Measurements from ENCODE around the gene ICE2.

ICE2 gene, protein sequence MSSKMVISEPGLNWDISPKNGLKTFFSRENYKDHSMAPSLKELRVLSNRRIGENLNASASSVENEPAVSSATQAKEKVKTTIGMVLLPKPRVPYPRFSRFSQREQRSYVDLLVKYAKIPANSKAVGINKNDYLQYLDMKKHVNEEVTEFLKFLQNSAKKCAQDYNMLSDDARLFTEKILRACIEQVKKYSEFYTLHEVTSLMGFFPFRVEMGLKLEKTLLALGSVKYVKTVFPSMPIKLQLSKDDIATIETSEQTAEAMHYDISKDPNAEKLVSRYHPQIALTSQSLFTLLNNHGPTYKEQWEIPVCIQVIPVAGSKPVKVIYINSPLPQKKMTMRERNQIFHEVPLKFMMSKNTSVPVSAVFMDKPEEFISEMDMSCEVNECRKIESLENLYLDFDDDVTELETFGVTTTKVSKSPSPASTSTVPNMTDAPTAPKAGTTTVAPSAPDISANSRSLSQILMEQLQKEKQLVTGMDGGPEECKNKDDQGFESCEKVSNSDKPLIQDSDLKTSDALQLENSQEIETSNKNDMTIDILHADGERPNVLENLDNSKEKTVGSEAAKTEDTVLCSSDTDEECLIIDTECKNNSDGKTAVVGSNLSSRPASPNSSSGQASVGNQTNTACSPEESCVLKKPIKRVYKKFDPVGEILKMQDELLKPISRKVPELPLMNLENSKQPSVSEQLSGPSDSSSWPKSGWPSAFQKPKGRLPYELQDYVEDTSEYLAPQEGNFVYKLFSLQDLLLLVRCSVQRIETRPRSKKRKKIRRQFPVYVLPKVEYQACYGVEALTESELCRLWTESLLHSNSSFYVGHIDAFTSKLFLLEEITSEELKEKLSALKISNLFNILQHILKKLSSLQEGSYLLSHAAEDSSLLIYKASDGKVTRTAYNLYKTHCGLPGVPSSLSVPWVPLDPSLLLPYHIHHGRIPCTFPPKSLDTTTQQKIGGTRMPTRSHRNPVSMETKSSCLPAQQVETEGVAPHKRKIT

DNA sequence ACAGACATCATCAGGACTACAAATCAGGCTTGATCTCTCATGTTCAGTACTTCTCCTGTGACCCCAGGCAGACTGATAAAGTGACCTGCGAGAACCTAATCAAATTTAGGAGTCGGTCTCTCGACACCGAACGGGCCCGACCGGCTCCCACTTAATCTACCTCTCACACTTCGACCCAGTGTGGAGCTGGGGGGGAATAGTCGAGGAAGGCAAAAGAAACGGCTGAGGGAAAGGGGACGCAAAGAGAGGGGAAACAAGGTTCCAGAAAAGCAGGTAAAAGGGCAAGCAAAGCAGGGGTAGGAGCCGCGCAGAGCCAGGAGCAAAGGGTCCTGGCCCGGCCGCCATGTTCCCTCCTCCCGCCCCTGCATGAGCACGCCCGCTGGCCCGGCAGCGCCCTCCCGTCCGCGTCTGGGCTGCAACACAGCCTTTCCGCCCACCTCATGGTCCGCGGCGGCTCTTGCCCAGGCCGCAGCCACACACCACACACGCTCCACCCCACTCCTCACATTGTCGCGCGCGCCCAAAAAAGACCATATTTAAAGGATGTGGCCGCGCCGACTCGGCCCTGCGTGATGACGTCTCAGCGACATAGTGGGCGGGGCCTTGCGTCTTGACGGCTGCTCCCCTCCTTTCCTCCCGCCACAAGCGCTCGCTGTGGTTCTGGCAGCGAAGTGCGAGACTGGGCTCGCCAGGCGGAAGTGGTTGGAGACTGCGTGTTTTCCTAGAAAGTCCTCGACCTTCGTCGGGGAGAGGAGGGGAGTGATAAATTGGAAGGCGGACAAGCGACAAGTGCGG is at the start of gene ICE2:
Gene ICE2, minus strand, starts transcription at position 577 of the 795 bp plus-strand sequence. CDS start 1,165 bp downstream, outside the sequence.
- peak; percentile 91 to 93 for DNase-seq (ENCODE audit: low read depth in 2 of 2)

DNA sequence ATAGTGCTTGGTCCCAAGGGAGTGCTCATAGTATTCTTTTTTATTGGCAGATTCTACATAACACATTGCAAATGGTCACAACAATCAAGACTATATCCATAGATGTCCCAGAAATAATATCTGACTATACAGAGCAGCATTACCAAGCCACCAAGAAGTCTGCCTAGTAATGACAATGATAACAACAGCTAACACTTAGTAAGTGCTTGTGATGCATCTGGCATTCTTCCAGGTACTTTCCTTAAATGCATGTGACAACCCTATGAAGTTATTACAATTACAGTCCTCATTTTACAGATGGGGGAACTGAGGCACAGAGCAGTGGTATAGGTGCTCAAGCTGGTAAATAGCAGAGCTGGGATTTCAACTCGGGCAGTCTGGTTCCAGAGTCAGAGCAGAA is 49.6 kb upstream of the ICE2 start:
- DNase-seq (ENCODE audit: low read depth in 2 of 2): no peak

DNA sequence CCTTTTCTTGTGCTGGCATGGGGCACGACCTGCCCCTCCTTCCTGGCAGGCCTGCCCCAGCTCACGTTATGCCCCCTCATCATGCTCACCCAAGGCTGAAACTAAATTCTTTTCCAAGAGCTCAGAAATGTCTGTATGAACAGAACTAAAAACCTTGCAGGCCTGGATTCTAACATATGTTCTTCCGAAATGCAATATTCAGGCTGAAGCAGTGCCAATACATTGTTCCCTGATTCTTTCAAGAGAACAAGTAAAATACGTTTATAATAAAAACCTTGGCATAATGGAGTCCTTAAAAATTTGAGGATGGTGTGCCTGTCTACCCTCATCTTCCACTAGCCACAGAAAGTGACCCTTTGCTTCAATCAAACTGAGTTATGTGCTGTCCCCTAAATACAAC is 48.5 kb upstream of the ICE2 start:
- no peak for DNase-seq (ENCODE audit: low read depth in 2 of 2)

DNA sequence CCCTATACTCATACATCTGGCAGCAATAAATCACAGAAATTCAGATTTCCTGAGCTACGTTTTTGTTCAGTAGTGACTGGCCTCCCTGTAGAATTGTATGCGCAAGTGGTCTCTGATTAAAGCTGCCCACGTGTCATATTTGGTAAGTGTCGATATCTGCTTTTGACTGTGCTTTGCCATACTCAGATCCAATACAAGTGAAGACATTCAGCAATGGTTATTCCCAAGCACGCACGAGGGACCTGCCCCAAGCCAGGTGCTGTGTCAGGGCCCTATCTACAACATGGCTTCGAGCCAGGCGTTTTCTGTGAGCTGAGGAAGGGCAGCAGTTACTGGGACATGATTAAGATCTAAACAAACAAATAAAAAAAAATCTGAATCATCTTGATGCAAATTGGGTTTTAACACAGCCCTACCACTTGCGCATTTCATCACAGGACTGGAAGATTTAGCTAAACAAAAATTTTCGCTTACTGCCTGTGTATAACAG is 47.2 kb upstream of the ICE2 start:
- no peak for DNase-seq (ENCODE audit: low read depth in 2 of 2)

DNA sequence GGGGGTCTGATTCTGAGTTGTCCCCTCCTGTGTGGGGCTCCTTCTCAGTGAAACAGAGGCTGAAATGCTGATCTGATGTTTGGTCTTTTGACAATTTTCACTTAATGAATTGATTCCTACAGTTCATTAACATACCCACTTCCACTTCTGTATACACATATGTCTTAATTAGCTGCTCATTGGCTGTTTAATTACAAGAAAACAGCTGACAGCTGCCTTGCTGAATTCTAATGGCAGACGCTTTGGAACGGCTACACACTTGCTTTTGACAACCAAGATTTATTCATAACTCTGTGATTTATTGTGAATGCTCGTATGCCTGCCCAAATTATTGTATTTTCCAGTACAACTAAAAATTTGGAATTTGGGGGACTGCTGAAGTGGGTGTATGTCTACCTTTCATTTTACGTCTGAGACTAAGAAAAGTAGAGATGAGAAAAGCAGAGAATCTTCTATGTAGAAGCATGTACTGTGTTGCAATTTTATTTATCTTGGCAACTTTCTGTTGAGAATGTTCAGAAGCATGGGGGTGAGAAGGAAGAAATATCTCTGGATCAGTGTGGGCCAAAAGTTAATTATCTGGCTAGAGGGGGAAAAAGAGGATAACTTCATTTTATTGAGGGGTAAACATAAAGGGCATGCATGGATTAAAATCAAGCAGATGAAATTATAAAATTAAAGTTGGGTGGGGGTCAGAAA is 46.5 kb upstream of the ICE2 start:
- DNase-seq (ENCODE audit: low read depth in 2 of 2): no peak

DNA sequence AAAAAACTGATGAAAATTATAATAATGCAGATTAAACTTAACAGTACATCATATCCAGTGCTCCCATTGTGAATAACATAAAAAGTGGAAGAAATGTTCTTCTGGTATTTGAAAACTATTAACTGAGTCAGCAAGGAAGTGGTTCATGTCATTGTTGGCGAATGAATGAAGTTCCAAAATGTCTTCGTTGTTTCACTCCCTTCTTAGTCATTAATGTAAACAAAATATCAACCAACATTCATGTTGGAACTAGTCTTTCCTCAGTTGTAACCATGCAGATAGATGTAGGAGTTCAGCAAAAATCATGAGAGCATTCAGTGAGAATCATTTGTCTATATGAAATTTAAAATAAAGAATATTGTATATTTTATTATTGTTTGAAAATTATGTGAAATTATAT is 44.1 kb upstream of the ICE2 start:
- no peak for DNase-seq (ENCODE audit: low read depth in 2 of 2)

DNA sequence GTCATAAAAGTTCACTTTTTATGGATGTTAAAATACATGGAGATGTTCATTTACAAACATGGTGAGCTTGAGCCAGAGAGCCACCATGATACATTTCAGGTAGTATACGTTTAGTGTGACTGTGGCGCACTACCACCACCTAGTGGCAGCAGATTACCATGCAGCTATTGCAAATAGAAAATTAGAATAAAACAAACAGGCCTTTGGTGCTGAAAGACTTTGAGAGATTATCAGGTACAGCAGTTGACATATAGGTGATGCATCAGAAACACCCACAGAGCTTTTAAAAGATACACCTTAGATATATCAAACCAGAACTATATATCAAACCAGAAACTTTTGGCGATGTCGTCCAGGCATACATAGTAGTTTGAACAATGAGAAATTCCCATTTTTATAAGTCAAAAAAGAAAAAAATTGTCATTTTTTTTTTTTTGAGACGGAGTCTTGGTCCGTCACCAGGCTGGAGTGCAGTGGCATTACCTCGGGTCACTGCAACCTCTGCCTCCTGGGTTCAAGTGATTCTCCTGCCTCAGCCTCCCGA is 42.0 kb upstream of the ICE2 start:
- peak; percentile 67 to 76 for DNase-seq (ENCODE audit: low read depth in 2 of 2)

DNA sequence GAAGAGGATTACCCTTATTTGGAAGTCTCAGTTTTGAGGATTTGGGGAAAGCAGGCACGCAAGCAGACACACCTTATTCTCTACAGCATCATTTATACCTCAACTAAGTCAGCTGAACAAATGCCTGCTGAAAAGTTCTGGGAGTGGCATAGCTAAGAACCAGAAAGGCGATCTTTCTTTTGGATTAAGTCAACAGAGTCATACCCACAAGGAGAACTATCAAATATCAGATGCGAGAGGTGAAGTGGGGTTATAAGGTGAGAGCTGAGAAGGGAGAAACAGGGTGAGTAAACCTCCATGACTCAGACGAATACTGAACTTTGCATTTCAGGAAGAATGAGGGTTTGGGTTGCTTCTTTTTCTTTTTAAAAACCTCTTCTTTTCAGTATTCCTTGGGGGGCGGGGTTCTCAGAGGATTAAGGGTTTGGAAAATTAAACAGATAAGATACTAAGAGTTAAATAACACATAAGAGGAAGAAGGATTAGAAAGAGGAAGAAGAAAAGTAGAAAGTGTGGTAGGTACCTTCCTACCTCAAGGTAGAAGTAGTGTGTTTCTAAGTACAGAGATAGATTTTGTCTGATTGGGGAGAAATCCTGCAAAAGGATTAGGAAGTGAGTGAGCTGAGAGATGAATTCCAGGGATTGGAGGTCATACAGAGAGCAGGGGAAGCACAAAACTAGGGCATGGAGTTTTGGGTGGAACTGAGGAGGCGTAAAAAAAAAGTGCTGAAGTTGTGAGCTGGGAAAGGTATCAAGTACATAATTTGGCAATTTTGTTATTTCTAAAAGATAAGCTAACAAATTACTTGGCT is 41.3 kb upstream of the ICE2 start:
- no peak for DNase-seq (ENCODE audit: low read depth in 2 of 2)

DNA sequence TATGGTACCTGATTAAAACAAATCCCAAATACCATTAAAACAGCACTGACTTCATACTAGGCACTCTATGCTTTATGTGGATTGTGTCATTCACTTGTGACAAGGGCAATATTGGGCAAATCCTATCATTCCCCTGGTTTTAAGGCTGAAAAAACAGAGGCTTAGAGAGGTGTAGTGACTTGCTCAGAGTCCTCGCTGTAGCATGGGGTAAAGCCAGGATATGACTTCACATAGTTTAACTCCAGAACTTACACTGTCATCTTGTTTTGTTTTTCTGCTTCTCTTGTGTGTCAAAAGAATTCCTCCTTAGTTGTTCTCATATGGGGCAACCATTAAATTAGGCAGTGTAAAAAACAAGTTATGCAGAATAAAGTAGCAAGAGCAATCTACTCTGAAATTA is 40.3 kb upstream of the ICE2 start:
- DNase-seq (ENCODE audit: low read depth in 2 of 2): no peak

DNA sequence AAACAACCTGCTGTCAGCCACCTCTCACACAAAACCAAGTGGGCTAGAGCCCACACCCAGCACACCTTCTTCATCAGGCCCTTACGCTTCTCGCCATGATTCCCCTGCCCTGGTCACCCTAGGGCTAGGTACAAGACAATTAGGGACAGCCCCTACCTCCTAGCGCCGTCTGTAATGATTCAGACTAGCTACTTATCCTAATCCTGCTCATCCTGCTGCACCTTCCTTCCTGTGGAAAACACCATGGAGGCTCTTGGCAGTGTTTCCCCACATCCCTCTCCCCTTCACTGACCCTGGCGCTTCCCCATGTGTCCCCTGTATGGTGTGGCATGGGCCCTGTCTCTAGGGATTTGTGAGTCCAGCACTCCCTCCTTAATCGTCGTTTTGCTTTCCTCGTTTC is 39.6 kb upstream of the ICE2 start:
- no peak for DNase-seq (ENCODE audit: low read depth in 2 of 2)

DNA sequence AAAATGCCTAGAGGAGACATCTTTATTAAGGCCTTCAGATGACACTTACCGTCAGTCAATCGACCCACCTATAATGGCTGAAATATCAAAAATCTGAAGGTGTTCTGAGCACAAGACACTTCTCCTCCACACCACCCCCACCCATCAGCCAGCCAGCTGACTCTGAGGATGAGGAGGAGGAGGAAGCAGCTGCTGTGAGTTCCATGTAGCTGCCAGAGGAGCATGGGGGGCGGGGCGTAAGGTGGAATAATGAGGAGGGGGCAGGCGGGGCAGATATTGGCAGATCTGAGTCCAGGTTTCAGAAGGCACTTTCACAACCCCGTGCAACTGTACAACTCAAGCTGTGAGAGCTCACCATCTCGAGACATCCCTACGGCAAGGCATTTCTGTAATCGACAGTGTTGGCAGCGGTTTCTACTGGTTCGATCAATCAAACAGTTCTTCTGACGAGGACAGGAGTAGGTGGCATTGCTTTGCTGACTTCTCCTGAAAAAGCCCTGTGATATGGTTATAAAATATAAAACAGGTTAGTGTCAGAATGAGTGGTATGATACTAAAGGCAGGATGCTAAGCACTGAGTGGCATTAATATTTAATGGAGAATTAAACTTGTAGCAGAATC is 35.4 kb upstream of the ICE2 start:
- no peak for DNase-seq (ENCODE audit: low read depth in 2 of 2)

DNA sequence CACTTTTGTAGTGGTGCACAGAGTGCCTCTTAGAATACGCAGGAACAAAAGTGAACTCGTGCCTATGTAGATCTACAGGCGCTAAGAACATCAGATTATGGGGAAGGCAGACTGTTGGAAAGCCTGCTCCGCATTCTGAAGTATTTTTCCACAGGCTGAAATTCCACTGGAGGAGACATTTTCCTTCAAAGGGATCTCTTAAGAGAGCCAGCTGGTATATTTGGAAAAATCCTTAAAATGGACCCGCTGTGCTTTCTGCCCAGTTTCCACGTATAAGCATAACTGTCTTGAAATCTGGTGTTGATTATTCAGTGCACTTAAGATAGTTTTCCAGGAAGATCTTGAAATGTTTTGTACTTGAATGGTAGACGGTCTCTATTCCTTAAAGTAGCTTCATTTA is 34.7 kb upstream of the ICE2 start:
- no peak for DNase-seq (ENCODE audit: low read depth in 2 of 2)

DNA sequence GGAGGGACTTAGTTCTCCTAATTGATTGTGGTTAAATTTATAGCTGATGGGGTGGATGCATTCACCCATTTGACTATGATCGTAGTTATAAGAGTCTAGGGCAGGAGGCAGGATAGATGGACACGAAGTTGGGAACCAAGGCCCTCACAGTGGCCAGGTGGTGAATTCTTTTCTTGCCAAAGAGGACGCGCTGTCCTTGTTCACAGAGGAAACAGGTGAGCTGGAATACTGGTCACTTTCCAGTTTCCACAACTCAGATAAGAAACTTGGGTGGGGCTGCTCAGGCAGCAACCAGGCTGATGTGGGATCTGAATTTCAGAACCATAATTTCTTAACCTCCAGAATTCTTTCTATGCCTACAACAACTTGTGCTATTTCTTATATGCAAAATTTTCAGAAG is 34.0 kb upstream of the ICE2 start:
- no peak for DNase-seq (ENCODE audit: low read depth in 2 of 2)

DNA sequence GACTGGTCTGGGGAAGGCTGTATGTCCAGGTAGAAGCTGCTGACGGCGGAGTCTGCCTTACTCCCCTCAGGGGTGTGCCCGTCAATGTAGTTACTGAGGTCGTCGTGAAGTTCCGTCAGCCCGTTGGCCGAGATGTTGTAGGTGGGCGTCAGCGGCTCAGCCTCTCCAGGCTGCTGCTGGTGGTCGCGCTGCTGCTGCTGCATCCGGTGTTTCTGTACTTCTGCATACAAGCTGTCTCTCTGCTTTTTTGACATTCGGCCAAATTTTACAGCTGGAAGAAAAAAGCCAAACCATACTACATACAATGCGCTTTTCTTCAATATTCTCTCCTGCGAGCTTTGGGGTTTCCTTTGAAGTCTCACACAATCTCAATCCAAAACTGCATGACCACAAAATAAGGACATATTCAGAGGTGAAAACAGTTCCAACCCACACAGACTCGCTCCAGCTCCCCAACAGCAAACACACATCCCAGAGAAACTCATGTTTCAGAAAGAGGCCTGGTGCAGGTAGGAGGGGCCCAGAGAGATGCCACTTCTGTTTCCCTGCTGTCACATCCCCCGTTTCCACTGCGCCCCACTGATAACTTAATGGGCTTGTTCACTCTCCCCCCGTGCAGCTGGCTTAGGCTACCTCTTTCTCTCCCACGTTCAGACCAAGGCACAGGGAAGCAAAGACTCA is 32.5 kb upstream of the ICE2 start:
- no peak for DNase-seq (ENCODE audit: low read depth in 2 of 2)

DNA sequence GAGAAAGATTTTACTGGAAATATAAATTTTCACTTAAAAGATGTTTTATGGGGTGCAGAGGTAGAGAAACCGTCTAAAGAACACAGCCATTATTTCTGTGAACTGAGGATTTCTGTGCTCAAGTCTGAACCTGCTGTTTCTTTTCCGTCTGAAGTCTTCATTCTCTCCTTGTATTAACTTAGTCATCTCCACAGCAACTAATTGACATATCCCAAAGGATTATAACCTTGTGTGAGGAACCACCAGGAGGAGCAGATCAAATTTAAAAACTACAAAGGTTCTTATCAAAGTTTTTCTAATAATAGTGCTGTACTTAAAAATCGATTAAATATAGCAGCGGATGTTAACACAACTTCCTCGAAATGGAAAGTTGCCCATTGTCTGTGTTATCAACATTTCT is 31.1 kb upstream of the ICE2 start:
- no peak for DNase-seq (ENCODE audit: low read depth in 2 of 2)

DNA sequence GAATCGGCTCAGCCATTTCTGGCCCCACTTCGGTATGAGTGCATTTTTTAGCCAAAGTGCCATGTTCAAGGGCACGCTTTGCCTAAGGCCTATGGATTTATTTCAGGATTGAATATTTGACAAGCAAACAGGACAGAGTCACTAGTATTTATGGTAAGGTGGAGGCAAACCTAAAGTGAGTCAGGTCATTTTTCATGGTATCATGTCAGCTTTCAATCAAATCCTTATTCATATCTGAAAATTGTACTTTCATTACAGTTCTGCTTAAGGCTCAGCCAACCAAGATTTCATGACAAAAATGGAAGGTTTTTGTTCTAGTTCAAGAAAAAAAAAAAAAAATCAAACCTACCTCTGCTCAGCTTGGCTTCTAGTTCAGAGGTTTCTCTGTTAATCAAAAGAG is 30.5 kb upstream of the ICE2 start:
- no peak for DNase-seq (ENCODE audit: low read depth in 2 of 2)

DNA sequence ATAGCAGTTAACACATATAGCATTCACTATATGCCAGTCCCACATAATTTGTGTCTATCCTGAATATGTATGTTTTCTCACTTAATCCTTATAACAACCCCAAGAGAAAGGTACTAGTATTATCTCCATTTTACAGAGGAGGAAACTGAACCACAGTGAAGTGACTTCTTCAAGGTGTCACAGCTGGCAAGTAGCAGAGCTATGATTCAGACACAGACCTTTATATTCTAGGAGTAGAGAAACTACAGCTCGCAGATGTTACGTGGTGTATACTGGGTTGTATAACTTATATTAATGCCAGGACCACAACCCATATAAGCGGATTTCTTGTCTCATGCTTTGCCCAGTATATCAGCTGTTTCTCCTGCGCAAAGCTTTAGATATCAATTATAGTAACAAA is 29.5 kb upstream of the ICE2 start:
- no peak for DNase-seq (ENCODE audit: low read depth in 2 of 2)

DNA sequence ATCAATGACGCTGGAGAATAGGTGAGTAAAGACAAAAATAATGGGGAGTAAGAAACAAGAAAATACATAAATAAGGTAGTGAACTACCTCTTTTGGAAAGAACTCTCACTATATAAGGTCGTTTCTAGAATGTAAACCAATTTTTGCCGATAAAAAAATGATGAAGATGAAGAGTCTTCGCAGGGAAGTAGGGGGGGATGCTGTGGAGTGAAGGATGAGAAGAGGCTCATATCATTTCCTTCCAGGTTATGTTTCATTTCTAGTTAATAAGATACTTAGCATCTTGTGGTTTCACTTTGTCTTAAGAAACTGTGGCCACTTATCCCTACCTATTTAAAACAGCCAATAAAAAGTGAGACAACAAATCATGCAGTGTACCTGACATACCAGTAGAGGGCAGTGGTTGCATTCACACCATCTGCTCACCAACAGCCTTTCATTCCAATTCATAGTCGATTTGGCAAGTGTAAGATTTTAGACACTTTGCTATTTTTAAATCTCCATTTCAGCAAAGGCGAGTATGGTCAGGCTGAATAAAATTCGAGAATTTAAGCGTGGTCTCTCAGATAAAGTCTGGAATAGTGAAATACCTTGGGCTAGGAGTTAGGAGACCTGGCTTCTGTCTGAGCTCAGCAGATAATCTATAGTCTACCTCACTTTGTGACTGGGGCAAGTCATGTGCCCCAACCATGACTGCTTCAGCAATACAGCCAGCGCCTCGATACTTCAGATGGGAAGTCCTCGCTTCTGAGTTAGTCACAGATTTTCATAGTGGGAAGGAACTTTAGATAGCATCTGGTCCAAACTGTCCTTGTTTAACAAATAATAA is 28.9 kb upstream of the ICE2 start:
- DNase-seq (ENCODE audit: low read depth in 2 of 2): peak in 1 of 2 donors; percentile 32

All from stimulated activated CD4-positive, alpha-beta T cell treated with anti-CD3 and anti-CD28 coated beads, Interleukin-1b, Interleukin-23, amount 100 ng/mL, for 4 hours (primary cell).